ENCODE results near the gene CBFA2T2.
A peak's percentile ranks its signal among the peaks of the same experiment; 100 is the strongest.

The CBFA2T2 gene

DNA sequence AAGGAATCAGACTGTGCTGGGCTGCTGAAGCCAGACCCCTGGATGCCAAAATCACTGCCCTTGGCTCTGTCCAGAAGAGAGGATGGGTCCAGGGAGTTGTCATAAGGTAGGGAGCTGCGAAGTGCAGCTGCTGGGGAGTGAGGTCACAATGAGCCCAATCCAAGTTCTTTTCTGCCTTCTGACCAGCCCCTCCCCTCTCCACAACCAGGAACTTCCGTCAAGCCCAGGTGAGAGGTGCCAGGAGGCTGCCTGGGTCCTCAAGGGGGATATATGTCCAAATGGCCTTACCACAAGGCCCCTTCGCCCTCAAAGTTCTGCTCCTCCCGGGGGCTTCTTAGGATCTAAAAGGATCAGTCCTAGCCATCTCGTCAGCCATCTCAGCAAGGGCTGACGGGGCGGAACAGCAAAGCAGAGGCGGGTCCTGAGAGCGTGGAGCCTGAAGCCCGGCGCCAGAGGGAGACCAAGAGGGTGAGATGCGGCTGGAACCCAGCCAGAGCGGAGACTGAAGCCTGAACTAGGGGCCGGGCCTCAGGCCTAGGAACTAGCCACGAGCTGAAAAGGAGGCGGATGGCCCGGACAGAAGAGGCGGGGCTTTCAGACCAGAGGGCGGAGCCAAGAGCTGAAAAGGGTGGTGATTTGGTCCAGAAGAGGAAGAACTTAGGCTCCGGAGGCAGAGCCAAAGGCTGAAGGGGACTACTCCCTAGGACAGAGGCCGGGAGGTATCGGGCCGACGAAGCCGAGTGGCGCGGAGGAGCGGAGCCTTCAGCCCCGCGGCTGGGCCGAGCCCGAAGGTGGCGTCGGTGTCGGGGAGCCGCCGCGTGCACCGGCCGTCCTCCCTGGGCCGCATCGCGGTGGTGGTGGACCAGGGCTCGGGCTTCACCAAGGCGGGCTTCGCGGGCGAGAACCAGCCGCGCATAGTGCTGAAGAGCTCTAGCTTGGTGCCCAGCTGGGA is 176.7 kb downstream of the CBFA2T2 start, which contains the start of gene ACTL10:
TSS of gene ACTL10 (plus strand) at position 651 of the 952 bp plus-strand sequence. CDS start 555 bp downstream, outside the sequence.
- peak; percentile 56 for DNase-seq (ENCODE audit: low read depth, low spot score)

DNA sequence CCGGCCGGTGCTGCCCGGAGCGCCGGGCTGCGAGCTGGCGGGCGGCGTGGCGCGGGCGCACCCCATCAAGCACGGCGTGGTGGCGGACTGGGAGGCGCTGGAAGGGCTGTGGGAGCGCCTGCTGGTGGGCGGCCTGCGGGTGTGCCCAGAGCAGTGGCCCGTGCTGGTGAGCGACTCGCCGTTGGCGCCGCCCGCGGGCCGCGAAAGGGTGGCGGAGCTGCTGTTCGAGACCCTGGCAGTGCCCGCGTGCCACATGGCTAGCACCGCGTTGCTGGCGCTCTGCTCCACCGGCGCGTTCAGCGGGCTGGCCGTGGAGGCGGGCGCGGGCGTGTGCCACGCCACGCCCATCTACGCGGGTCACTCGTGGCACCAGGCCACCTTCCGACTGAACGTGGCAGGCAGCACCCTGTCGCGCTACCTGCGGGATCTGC is 177.4 kb downstream of the CBFA2T2 start:
- DNase-seq (ENCODE audit: low read depth, low spot score): no peak

DNA sequence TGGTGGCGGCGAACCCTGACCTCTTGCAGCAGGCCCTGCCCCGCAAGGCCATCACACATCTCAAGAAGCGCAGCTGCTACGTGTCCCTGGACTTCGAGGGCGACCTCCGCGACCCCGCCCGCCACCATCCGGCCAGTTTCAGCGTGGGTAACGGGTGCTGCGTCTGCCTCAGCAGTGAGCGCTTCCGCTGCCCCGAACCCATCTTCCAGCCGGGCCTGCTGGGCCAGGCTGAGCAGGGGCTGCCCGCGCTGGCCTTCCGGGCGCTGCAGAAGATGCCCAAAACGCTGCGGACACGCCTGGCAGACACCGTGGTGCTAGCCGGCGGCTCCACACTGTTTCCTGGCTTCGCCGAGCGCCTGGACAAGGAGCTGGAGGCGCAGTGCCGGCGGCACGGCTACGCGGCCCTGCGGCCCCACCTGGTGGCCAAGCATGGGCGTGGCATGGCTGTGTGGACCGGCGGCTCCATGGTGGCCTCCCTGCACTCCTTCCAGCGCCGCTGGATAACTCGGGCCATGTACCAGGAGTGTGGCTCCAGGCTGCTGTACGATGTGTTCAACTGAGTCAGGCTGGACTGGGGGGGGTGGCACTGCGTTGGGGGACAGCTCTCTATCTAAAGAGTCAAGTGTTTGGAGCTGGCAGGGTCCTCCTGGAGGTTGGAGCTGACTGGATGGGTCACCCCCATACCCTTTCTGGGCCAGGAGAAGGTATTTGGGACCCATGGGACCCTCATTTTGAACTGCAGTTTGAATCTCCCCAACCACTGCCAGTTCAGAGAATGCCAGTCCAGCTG is 178.0 kb downstream of the CBFA2T2 start:
- peak; percentile 64 for DNase-seq (ENCODE audit: low read depth, low spot score)

DNA sequence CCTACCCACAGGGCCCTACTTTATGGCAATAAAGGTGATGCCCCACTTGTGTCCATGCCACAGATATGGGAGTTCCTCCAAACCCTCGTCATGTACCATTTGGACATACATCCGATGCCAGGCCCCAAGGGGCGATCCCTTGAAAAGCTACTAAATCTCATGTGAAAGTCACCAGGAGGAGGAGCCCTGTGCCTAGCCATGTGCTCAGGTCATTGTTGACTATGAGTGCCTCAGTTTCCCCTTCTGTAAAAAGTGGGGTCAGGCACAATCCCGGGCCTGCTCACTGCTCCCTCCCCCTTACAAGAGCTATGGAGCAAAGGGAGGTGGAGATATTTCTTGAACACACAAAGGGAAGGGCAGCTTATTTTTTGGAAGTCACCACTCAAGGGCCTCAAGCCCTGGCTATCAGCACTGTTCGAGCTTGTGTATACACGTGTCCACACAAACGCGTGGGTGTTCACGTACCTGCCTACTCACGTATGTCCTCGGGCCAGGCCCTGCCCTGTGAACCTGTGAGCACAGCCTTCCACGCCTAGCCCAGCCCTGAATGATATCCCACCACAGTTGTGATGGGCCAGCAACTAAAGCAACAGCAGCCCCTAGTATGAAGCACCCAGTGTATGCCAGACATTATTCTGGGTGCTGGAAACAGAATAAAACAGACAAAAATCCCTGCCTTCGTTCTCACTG is 178.7 kb downstream of the CBFA2T2 start:
- DNase-seq (ENCODE audit: low read depth, low spot score): no peak

DNA sequence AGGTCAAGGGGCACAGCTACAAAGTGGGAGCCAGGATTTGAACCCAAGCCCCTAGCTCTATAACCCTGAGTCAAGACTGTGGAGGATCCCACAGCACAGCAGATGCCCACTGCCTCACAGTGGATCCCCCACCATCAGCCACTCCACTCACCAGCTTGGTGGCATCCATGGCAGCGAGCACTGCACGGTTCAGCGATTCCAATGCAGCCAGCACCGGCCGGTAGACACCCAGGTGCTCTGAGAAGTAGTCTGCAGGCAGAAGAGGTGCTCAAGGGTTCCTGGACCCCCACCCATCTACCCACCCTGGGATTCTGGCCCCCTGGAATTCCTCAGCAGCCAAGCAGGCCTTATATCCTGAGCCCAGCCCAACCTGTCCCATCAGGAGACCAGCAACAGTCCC is 179.3 kb downstream of the CBFA2T2 start:
- DNase-seq (ENCODE audit: low read depth, low spot score): no peak

DNA sequence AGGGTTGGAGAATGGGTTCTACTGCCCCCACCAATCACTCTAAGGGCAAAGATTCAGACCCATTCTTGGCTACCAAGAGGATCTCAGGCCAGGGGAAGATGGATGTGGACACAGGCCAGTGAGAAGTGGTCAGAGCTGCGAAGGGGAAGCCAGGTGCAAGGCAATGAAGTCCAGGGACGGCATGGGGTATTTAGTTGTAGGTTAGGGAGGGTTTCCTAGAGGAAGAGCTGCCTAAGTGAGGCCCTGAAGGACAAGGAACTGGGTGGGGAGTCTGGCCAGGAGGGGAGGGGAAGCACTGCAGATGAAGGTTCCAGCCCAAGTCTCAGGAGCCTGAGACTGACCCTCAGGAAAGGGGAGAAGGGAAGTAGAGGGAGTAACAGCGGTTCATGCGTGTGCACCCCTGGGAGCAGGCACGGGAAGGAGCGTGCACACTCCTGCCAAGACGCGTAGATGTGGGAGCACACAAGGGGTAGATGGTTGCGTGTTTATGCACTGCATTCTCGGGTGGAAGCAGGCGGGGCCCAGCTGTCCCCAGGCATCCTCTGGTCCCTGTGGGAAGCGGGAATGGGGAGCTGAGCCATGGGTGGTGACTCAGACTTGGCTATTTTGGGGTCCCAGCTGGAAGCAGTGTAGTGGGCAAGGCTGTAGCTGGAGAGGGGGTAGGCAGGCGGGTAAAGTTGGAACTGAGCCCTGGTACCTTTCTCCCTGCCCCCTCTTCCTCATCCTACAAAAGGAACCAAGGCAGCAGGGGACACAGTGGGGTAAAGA is 180.2 kb downstream of the CBFA2T2 start:
- DNase-seq (ENCODE audit: low read depth, low spot score): no peak

DNA sequence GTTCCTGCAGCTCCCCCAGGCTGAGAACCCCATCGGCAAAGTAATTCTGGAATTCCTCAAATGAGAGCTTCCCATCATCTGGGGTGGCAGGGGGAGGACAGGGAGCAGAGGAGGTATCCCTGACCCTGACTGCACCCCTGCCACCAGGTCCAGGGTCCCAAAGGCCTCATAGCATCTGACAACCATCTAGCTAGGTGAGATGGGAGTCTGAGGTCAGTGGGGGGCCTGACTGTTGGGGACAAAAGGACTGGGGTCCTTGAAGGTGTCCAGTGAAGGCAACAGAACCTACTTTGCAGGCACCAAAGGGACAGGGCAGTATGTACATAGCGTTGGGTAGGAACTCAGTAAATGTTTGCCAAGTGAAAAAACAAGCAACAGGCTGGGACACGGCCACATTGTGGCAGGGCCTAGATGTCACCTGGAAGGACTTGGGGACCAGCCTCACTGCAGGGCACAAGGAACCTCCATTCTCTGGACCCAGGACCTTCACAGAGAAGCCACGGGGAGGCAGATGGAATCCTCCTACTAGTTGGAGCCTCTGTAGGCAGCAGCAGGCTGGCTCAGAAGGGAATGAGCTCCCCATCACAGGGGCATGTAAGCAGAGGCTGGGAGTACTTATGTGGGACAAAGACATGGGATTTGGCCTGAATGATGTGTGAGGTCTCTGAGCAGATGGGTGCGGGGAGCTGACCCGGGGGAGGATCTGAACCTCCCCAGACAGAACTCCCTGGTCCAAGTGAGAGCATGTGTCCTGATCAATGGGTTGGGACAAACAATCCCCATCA is 181.0 kb downstream of the CBFA2T2 start:
- no peak for DNase-seq (ENCODE audit: low read depth, low spot score)

DNA sequence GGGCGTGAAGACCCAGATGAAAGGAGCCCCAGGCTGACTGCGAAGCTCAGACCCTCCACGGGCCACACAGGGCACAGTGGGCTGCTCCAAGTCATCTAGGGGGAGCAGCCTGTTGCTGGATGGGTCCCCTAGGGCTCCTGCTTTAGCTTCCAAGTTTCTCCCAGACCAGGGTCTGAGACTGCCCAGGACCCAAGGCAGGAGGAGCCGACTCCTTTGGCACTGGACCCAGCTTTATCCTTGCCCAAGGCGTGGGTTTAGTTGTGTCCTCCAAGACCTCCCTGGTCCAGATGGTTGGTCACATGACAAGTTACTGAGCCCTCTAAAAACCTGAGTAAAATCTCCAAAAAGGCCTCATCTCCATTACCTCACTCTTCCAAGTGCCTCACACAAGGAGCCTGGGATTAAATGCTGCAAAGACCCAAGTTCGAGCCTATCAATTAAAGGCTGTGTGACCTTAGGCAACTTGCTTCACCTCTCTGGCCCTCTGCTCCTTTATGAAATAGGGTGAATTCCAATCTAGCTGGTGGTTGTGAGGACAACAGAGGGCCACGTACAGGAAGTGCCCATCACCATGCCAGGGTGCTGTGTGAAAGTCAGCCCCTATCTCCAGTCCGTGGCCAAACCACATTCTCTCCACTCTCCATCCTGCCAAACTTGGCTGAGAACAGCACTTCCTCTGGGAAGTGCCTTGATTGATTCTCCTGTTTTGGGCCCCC is 181.8 kb downstream of the CBFA2T2 start:
- DNase-seq (ENCODE audit: low read depth, low spot score): no peak

DNA sequence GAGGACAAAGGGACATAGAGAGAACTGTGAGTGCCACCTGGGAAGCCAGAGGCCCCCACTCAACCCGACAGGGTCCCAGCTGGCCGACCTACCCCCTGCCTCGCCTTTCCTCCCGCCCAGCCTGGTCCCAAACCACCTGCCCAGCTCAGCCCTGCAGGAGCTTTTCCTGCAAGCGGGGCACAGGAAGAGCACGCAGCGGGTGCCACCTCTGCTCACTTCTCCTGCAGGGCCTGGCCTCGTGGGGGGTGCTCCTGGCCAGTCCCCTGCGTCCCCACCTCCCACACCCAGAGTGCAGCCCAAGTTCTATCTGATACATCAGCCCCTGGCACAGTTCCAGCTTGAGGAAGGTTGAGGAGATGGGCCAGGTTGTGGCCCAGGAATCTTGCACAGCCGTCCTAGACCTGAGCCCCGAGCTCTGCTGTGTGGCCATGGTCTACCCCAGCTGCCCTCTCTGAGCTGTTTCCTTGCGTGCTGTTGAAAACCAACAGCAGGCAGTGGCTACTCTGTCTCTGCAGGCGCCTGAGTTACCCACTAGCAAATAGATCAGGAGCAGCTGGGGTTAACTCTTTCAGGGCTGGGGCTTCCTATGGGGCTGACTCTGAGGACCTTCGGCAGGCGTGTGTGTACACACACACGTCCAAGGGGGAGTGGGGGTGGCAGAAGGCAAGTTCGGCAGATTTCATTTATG is 182.7 kb downstream of the CBFA2T2 start:
- DNase-seq (ENCODE audit: low read depth, low spot score): no peak

DNA sequence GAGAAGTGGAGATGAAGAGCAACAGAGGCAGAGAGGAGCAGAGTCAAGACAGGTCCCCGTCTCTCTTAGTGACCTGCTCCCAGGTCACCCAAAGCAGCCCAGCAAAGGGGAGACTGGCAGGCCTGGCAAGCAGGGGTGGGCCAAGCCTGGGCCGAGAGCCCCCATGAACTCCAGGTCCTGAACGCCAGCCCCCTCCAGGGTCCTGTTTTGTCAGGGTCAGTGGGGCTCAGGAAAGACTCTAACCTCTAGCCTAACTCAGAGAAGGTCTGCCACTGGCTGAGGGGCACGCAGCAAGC is 183.2 kb downstream of the CBFA2T2 start:
- no peak for DNase-seq (ENCODE audit: low read depth, low spot score)

DNA sequence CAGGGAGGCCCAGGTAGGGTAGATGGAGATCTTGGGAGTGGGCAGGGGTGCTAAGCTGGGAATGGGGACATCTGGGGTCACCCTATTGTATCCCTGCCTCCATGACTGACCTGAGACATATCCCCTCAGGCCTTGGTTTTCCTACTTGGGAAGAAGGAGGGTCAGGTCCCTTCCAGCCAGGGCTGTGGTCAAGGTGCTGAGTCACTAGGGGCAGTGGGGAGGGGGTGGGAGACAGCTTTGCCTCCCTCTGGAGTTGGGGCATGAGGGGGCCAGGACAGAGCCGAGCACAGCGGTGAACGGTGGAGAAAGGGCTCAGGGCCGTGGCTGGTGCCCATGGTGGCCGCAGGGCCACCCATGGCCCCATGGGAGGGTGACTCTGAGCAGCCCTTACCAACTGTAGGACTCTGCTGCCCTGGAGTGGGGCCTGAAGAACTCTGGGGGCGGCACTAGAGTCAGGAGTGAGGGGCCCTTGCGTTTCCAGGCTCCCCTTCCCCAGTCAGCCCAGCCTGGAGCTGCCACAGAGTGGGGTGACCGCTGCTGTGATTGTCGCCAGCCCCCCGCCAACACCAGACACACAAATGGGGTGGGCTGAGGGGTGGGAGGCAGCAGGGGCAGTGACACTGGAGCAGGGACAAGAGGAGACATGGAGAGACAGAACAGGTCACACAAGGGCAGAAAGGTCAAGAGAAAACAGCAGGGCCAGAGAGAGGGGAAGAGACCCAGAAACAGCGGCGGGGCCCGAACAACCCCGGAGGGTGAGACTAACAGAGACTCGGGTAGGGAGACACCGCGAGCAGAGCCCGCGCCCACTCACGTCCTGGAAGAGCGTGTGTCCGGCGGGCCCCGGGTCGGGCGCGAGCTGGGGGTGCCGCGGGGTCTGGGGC is 183.8 kb downstream of the CBFA2T2 start:
- no peak for DNase-seq (ENCODE audit: low read depth, low spot score)

DNA sequence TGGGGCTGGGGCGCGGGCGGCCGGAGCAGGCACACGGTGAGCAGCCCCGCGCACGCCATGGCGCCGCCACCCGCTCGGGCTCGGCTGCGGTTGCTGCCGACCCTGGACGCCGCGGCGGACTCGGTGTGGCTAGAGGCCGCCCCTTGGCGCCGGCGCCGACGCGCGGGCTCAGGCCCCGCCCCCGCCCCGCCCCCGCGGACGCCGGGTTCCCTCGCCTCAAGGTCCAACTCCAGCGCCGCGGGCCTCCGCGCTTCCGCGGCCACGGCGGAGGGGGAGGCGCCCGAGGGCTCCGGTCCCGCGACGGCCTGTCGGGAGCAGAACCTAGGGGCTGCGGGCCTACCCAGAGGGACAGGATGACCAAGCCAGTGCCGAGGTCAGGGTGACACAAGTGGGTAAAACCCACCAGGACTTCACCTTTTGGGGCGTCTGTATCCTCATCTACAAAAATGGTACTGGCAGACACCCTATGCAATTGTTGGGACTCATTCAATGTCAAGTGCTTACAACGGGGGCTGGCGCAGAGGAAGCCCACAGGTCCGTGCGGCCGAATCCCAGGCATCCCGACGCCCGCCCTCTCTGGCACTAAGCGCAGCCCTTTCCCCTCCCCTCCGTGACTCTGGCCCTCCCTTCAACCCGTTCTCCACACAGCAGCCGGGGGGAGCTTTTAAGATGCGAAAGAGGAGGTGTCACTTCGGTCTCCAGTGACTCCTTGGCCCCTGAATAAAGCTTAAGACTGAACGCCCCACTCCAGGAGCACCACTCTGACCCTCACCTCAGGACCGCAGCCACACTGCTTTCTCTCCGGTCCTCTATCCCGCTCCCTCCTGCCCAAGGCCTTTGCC is 184.6 kb downstream of the CBFA2T2 start, which contains the start of gene NECAB3:
TSS of gene NECAB3 (minus strand) at position 135 of the 842 bp plus-strand sequence. CDS start at position 59, 76 bp downstream.
- no peak for DNase-seq (ENCODE audit: low read depth, low spot score)

DNA sequence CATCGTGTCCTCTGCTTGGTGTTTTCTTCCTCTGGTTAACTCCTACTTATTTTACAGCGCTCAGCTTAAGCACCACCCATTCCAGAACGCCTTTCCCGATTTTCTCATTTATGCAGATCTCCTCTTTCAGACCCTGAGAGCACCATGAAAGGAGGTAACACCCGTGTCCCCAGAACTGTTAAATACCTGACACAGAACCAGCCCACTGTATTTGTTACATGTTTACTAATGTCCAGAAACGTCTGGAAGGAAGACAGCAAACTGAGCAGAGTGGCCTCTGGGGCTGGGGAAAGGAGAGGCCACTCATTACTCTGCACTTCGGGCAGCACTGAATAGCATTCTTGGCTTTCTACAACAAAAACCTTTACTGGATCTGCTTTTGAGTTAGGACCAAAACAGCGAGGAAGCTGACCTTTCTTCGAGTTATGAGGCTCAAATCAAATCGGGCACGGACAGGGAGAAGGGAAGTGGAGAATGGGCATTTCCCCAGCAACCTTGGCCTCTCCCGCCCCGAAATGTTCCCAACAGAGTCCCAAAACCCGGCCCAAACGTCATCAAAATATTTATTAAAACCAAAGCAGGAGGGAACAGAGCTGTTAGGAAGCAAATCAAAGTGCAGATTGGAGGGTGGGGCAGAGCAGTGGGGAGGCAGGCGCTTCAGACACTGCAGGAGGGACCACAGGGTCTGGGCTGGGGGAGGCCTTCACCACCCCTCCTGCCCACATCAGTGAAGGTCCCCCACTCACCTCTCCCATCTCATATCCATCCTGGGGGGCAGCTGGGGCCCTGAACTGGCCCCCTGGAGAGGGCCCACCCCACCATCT is 185.5 kb downstream of the CBFA2T2 start:
- DNase-seq (ENCODE audit: low read depth, low spot score): no peak

DNA sequence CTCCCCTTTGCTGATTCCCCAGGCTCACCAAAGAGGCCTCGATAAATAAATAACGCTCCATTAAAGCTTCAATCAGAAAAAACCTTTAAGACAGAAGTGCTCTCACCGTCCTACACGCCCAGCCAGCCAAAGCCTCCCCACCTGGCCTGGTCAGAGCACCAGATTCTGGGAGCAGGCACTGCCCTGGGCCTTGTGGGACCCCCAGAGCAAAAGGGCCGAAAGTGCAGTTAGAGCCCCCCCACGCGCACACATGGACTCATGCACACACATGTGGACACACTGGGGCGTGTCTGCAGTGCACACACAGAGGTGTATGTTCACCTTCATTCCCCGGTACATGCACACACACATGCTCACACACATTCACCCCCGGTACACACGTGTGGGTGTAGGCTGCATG is 186.2 kb downstream of the CBFA2T2 start:
- DNase-seq (ENCODE audit: low read depth, low spot score): no peak

DNA sequence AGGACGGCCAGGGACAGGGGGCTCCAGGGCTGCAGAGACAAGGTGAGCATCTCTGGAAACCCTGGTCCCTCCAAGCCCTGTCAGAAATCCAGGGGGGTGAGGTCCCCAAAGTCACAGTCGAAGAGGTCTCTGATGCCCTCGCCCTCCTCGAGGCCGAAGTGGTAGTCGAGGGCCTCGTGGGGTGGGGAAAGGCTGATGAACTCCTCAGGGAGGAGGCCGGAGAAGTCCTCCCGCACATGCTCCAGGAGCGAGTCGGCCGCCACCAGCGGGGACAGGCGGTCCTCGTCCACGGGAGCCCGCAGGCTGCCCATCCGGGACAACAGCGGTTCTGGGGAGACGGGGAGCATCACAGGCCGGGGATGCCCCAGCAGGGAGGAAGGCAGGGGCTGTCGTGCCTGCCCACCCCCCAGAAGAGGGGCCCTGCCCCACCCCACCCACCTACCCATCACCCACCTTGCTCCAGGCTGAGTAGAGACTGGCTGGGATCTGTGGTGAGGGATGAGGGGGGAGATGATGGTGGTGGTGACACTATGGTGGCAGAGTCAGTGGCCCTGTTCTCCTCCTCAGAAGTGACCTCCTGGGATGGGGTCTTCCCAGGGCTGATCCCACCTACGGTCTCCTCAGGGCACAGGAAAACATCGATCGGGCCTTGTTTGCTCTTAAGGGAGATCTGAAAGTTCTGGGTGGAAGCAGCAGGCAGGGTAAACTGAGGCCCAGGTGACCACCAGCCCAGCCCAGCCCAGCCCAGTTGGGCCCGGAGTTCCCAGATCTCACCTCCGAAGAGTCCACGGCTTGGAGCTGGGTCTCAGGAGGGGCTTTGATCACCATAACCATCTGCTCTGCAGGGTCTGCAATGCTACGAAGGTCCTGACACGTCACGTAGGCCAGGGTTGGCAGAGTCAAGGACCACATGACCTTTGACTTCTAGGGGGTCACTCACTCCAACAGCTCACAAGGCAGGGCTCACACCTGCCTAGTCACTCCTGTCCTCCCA is 187.1 kb downstream of the CBFA2T2 start:
- no peak for DNase-seq (ENCODE audit: low read depth, low spot score)
